ENCODE data around the gene GALNT1.

DNA sequence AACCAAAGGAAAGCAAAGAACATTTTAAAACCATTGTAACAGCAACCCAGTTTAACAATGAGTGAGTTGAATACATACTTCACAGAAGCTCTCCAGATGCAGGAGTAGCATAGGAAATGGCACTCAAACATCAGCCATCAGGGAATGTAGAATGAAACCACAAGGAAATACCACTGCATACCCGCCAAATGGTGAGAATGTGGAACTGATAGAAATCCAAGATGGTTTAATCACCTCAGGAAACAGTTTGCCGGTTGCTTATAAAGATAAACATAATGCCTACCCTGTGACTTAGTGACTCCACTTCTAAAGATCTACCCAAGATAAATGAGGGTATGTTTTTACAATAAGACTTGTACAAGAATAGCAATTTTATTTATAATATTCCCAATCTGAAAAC, 132.0 kb downstream of the GALNT1 start:
- no peak for TF ChIP-seq CBX3 (IDR thresholded peaks at IDR 0.05; ENCODE audit: borderline replicate concordance, low read depth)
- TF ChIP-seq, protein P1, sequence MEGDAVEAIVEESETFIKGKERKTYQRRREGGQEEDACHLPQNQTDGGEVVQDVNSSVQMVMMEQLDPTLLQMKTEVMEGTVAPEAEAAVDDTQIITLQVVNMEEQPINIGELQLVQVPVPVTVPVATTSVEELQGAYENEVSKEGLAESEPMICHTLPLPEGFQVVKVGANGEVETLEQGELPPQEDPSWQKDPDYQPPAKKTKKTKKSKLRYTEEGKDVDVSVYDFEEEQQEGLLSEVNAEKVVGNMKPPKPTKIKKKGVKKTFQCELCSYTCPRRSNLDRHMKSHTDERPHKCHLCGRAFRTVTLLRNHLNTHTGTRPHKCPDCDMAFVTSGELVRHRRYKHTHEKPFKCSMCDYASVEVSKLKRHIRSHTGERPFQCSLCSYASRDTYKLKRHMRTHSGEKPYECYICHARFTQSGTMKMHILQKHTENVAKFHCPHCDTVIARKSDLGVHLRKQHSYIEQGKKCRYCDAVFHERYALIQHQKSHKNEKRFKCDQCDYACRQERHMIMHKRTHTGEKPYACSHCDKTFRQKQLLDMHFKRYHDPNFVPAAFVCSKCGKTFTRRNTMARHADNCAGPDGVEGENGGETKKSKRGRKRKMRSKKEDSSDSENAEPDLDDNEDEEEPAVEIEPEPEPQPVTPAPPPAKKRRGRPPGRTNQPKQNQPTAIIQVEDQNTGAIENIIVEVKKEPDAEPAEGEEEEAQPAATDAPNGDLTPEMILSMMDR (IDR thresholded peaks at IDR 0.05 in 2 of 3, conservative IDR thresholded peaks at IDR 0.05 in 1 of 3; ENCODE audit: control insufficient read depth in 2 of 3, extremely low read depth in 1 of 3, insufficient read depth in 1 of 3, low read depth in 3 of 3, low read length in 3 of 3), result no peak
- TF ChIP-seq, protein P2, sequence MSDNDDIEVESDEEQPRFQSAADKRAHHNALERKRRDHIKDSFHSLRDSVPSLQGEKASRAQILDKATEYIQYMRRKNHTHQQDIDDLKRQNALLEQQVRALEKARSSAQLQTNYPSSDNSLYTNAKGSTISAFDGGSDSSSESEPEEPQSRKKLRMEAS (IDR thresholded peaks at IDR 0.05; ENCODE audit: low read depth, low read length), result no peak
- TF ChIP-seq TAF1 (IDR thresholded peaks at IDR 0.05; ENCODE audit: borderline replicate concordance, low read depth, low read length), result no peak
